ENCODE results near the gene TLNRD1.

The TLNRD1 gene

GRCh38 chr15:81029414-81030300 is 28.9 kb downstream of the TLNRD1 start:
- no peak for DNase-seq

- DNase-seq, result no peak
Observed at GRCh38 chr15:81030301-81030750, 29.6 kb downstream of the TLNRD1 start.

GRCh38 chr15:81031203-81031602 is 30.5 kb downstream of the TLNRD1 start:
- no peak for DNase-seq

GRCh38 chr15:81032355-81032754 is 31.6 kb downstream of the TLNRD1 start:
- DNase-seq, result no peak

GRCh38 chr15:81032818-81033217 is 32.1 kb downstream of the TLNRD1 start:
- no peak for DNase-seq

- no peak for DNase-seq
Observed at GRCh38 chr15:81033508-81033907, 32.8 kb downstream of the TLNRD1 start.

- DNase-seq, result no peak
Observed at GRCh38 chr15:81037952-81038743, 37.4 kb downstream of the TLNRD1 start.

- DNase-seq, result no peak
Observed at GRCh38 chr15:81038975-81039607, 38.4 kb downstream of the TLNRD1 start.

GRCh38 chr15:81040757-81041156 is 40.0 kb downstream of the TLNRD1 start:
- no peak for DNase-seq

- DNase-seq, result no peak
Observed at GRCh38 chr15:81043281-81043934, 42.7 kb downstream of the TLNRD1 start.

GRCh38 chr15:81043935-81044575 is 43.3 kb downstream of the TLNRD1 start:
- no peak for DNase-seq

GRCh38 chr15:81046290-81046689 is 45.6 kb downstream of the TLNRD1 start:
- no peak for DNase-seq

- DNase-seq, result no peak
Observed at GRCh38 chr15:81047928-81048327, 47.2 kb downstream of the TLNRD1 start.

GRCh38 chr15:81049835-81050234 is 49.1 kb downstream of the TLNRD1 start:
- no peak for DNase-seq

GRCh38 chr15:81050259-81050658 is 49.5 kb downstream of the TLNRD1 start:
- DNase-seq, result no peak

- DNase-seq, result no peak
Observed at GRCh38 chr15:81050805-81051204, 50.1 kb downstream of the TLNRD1 start.

- no peak for DNase-seq
Observed at GRCh38 chr15:81052046-81052445, 51.3 kb downstream of the TLNRD1 start.

GRCh38 chr15:81053621-81054020 is 52.9 kb downstream of the TLNRD1 start:
- DNase-seq, result no peak

GRCh38 chr15:81054236-81054635 is 53.5 kb downstream of the TLNRD1 start:
- no peak for DNase-seq

All from NCI-H1105 (cell line).